Vagina (tissue), 2 donors: Measurements from ENCODE around the gene SLC12A2. TPM values are rescaled to one million over a fixed set of nuclear protein-coding genes. Genes with fewer than 3 reads are reported as not detected.
A peak's percentile ranks its signal among the peaks of the same experiment; 100 is the strongest.

Source experiments
- DNase-seq, 2 donors: peaks; one replicate each; pipeline ENCODE4 v3.0.0-alpha.2; 2017; ENCODE audit errors: extremely low spot score in 2 of 2
- H3K27ac ChIP-seq: fragments of 200-600 bp; sonication (generic); one replicate; pipeline ENCODE4 v1.5.1; 2019
- H3K27me3 ChIP-seq: fragments of 200-600 bp; sonication (generic); one replicate; pipeline ENCODE4 v1.5.1; 2019
- H3K36me3 ChIP-seq, 2 donors: fragments of 200-600 bp; sonication (generic); one replicate each; pipeline ENCODE4 v1.5.1; 2017 to 2019
- H3K4me1 ChIP-seq: fragments of 200-600 bp; sonication (generic); one replicate; pipeline ENCODE4 v1.5.1; 2019
- H3K4me3 ChIP-seq, 2 donors: fragments of 200-600 bp; sonication (generic); 1 replicate in 1 of 2; 2 replicates in 1 of 2; pipeline ENCODE4 v1.5.1; 2016 to 2019
- H3K9me3 ChIP-seq: fragments of 200-600 bp; sonication (generic); one replicate; pipeline ENCODE4 v1.5.1; 2019
- CTCF ChIP-seq, 3 experiments: fragments of 450-650 bp in 2 of 3; fragments of 200-600 bp in 1 of 3; sonication (generic) in 1 of 3; IDR thresholded peaks; one replicate each; pipeline ENCODE4 v1.5.1; 2017 to 2019; ENCODE audit warnings: antibody characterized with exemption in 3 of 3, mild to moderate bottlenecking in 2 of 3, moderate library complexity in 2 of 3
- POLR2A ChIP-seq, 2 donors: fragments of 450-650 bp; IDR thresholded peaks; one replicate each; pipeline ENCODE4 v1.6.1; 2017; ENCODE audit warnings: antibody characterized with exemption in 2 of 2, mild to moderate bottlenecking in 2 of 2, moderate library complexity in 2 of 2
- POLR2AphosphoS5 ChIP-seq, 2 donors: sonication (generic); formaldehyde crosslinking; IDR thresholded peaks; one replicate each; pipeline ENCODE4 v1.9.0; 2017; ENCODE audit warnings: antibody characterized with exemption in 2 of 2, mild to moderate bottlenecking in 2 of 2, low read depth in 1 of 2; ENCODE audit not compliant: insufficient read depth in 1 of 2
- intact Hi-C: fragments of 100-400 bp; cut with DNase I; formaldehyde crosslinking; loops from one replicate; pipeline ENCODE4 v1.15.1; 2023
- total RNA-seq: library from RNA; depleted of rRNA; stranded (reverse); fragments of >200 nt; gene quantifications from one replicate; pipeline ENCODE4 v1.2.3, GENCODE V29; 2016

Gene SLC12A2
- total RNA-seq, 1 donor from 2014 or later, result 15.7 TPM

GRCh38 chr5:128083811-128084227 lies 253 bp downstream of the SLC12A2 start:
- DNase-seq, result no peak
- H3K4me1 ChIP-seq, result peaks cover 44% of the 10 kb centered on the region
- peak overlapping the region; percentile 82 to 97 for H3K4me3 ChIP-seq
- no peaks in the 10 kb centered on the region for H3K27me3 ChIP-seq
- no peaks in the 10 kb centered on the region for H3K36me3 ChIP-seq
- peak overlapping the region; percentile 88 for H3K27ac ChIP-seq
- intact Hi-C loops, result loop anchor here (10.0 kb wide), 1 partner anchor 519 kb away; no protein-coding TSS in a partner anchor
- no peaks in the 10 kb centered on the region for H3K9me3 ChIP-seq
- no peak for TF ChIP-seq POLR2A (IDR thresholded peaks at IDR 0.05)
- peak; percentile 14 to 23 (median 22) for TF ChIP-seq CTCF (IDR thresholded peaks at IDR 0.05)

GRCh38 chr5:128084228-128085167 lies 932 bp downstream of the SLC12A2 start:
- H3K4me1 ChIP-seq, result peaks cover 39% of the 10 kb centered on the region
- intact Hi-C loops, result loop anchor here (10.0 kb wide), 1 partner anchor 520 kb away; no protein-coding TSS in a partner anchor

GRCh38 chr5:128085413-128085812 lies 1.8 kb downstream of the SLC12A2 start:
- intact Hi-C loops, result loop anchor here (10.0 kb wide), 1 partner anchor 521 kb away; no protein-coding TSS in a partner anchor
- no peak for DNase-seq
- H3K27me3 ChIP-seq, result no peaks in the 10 kb centered on the region
- no peaks in the 10 kb centered on the region for H3K9me3 ChIP-seq
- H3K4me1 ChIP-seq, result peaks cover 35% of the 10 kb centered on the region
- H3K36me3 ChIP-seq, result no peaks in the 10 kb centered on the region
- no peak for TF ChIP-seq CTCF (IDR thresholded peaks at IDR 0.05)
- no peak for TF ChIP-seq POLR2A (IDR thresholded peaks at IDR 0.05)
- TF ChIP-seq POLR2AphosphoS5 (IDR thresholded peaks at IDR 0.05; ENCODE audit: insufficient read depth in 1 of 2, low read depth in 1 of 2), result no peak
- no peak overlapping the region for H3K27ac ChIP-seq
- H3K4me3 ChIP-seq, result peak overlapping the region in 1 of 2 donors; percentile 82

More at GRCh38 chr5:128084228-128085167, 932 bp downstream of the SLC12A2 start:
- no peaks in the 10 kb centered on the region for H3K9me3 ChIP-seq
- peak overlapping the region; percentile 82 to 97 for H3K4me3 ChIP-seq
- TF ChIP-seq CTCF (IDR thresholded peaks at IDR 0.05) (no peak), POLR2AphosphoS5 (IDR thresholded peaks at IDR 0.05; ENCODE audit: insufficient read depth in 1 of 2, low read depth in 1 of 2) (no peak), POLR2A (IDR thresholded peaks at IDR 0.05) (no peak)
- peak in 1 of 2 donors; percentile 87 for DNase-seq
- H3K27me3 ChIP-seq, result no peaks in the 10 kb centered on the region
- peak overlapping the region; percentile 88 for H3K27ac ChIP-seq
- H3K36me3 ChIP-seq, result no peaks in the 10 kb centered on the region

- no peak for DNase-seq
- Histone ChIP-seq H3K4me3 (no peak overlapping the region), H3K36me3 (no peaks in the 10 kb centered on the region), H3K27me3 (no peaks in the 10 kb centered on the region), H3K9me3 (no peaks in the 10 kb centered on the region), H3K4me1 (no peaks in the 10 kb centered on the region), H3K27ac (no peak overlapping the region)
- TF ChIP-seq POLR2AphosphoS5 (IDR thresholded peaks at IDR 0.05; ENCODE audit: insufficient read depth in 1 of 2, low read depth in 1 of 2) (no peak), POLR2A (IDR thresholded peaks at IDR 0.05) (no peak), CTCF (IDR thresholded peaks at IDR 0.05) (no peak)
- intact Hi-C loops, result no loop called here
Measured at GRCh38 chr5:128091579-128091978, 8.0 kb downstream of the SLC12A2 start.

GRCh38 chr5:128092144-128092543 lies 8.6 kb downstream of the SLC12A2 start:
- intact Hi-C loops, result no loop called here
- H3K9me3 ChIP-seq, result peaks cover under 1% of the 10 kb centered on the region
- H3K36me3 ChIP-seq, result no peaks in the 10 kb centered on the region
- no peak overlapping the region for H3K4me3 ChIP-seq
- no peak overlapping the region for H3K27ac ChIP-seq
- DNase-seq, result no peak
- no peaks in the 10 kb centered on the region for H3K27me3 ChIP-seq
- H3K4me1 ChIP-seq, result no peaks in the 10 kb centered on the region
- TF ChIP-seq CTCF (IDR thresholded peaks at IDR 0.05) (no peak), POLR2A (IDR thresholded peaks at IDR 0.05) (no peak), POLR2AphosphoS5 (IDR thresholded peaks at IDR 0.05; ENCODE audit: insufficient read depth in 1 of 2, low read depth in 1 of 2) (no peak)
